Lung (tissue), 12 donors: ENCODE data around the gene SPNS2. TPM values are rescaled to one million over a fixed set of nuclear protein-coding genes. Genes with fewer than 3 reads are reported as not detected.

Source experiments
- ATAC-seq: fragments of 200-7000 bp; cut with Tn5 transposase; one replicate; pipeline ENCODE4 v1.9.1; 2020; ENCODE audit warnings: moderate number of reproducible peaks; ENCODE audit not compliant: insufficient read depth, low FRiP score
- DNase-seq, 3 donors: peaks; one replicate each; pipeline ENCODE4 v3.0.0-alpha.2; 2013 to 2017
- H3K27ac ChIP-seq, 2 donors: one replicate each; pipeline ENCODE4 v1.5.1; 2013; ENCODE audit warnings: mild to moderate bottlenecking in 2 of 2, moderate library complexity in 2 of 2, control low read depth in 1 of 2, inconsistent platforms in 1 of 2, low read depth in 1 of 2, low read length in 1 of 2
- H3K27me3 ChIP-seq, 3 donors: one replicate each; pipeline ENCODE4 v1.5.1; 2013; ENCODE audit warnings: low read length in 2 of 3; ENCODE audit not compliant: control insufficient read depth in 3 of 3, insufficient read depth in 3 of 3
- H3K36me3 ChIP-seq, 4 donors: one replicate each; pipeline ENCODE4 v1.5.1; 2013; ENCODE audit warnings: low read length in 4 of 4, mild to moderate bottlenecking in 1 of 4, moderate library complexity in 1 of 4; ENCODE audit not compliant: control insufficient read depth in 4 of 4, insufficient read depth in 4 of 4
- H3K4me1 ChIP-seq, 5 donors: one replicate each; pipeline ENCODE4 v1.5.1; 2013; ENCODE audit warnings: low read length in 5 of 5, mild to moderate bottlenecking in 2 of 5, moderate library complexity in 1 of 5; ENCODE audit not compliant: control insufficient read depth in 5 of 5, insufficient read depth in 5 of 5
- H3K4me3 ChIP-seq: one replicate; pipeline ENCODE4 v1.5.1; 2013; ENCODE audit warnings: mild to moderate bottlenecking, control low read depth, moderate library complexity
- H3K9ac ChIP-seq, 2 donors: one replicate each; pipeline ENCODE4 v1.5.1; 2013; ENCODE audit warnings: low read length in 2 of 2, control low read depth in 1 of 2; ENCODE audit not compliant: insufficient read depth in 1 of 2
- H3K9me3 ChIP-seq, 4 donors: one replicate each; pipeline ENCODE4 v1.5.1; 2013; ENCODE audit warnings: low read length in 3 of 4, mild to moderate bottlenecking in 1 of 4, moderate library complexity in 1 of 4; ENCODE audit not compliant: control insufficient read depth in 4 of 4, insufficient read depth in 3 of 4
- CTCF ChIP-seq: IDR thresholded peaks from 2 replicates; pipeline ENCODE4 v1.5.1; 2012; ENCODE audit warnings: mild to moderate bottlenecking; ENCODE audit errors: control extremely low read depth, extremely low read depth
- WGBS, 2 donors: extraction: QIAGEN DNeasy Blood & Tissue Kit; methylation state at CpG; one replicate each; pipeline ENCODE4 v1.1.7; 2013; 5-methylcytosine and 5-hydroxymethylcytosine counted together
- polyA plus RNA-seq, 2 donors: library from polyadenylated mRNA; stranded (reverse); fragments of 200-250 nt; gene quantifications; one replicate each; pipeline ENCODE4 v1.2.1, GENCODE V29; 2013
- total RNA-seq, 2 donors: library from RNA; depleted of rRNA in 1 of 2; stranded (reverse); fragments of >200 nt in 1 of 2; gene quantifications; one replicate each; pipeline ENCODE4 v1.2.1, GENCODE V29; 2014 to 2021
- donor health status: control.
- donor health status: control.
- donor health status: Bipolar disorder and iron deficiency.
- donor health status: healthy.
- donor health status: DM: yes; HTN: yes; CAD: no.

Gene SPNS2
- total and polyA plus RNA-seq, 4 donors, result 26.8 to 60.1 (median 42.5) TPM

DNA sequence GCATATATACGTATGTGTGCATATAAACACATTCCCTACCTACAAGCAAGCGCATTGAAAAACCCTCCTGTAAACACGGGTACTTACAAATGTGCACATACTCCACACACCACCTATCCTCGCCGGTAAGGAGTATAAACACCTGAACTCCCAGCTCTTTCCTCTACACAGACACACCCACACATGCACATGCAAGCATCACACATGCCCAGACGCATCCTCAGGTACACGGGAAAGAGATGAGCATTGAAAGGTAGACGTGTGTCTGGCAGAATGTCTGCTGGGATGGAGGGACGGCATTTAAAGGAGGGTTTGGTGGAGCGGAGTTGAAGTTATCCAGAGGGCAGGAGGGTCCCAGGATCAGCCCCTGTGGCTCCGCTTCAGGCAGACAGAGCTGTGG is 81.0 kb downstream of the SPNS2 start:
- Histone ChIP-seq H3K9me3 (peaks cover 0 to 2% (median 0%) of the 10 kb centered on the region in 4 donors), H3K36me3 (no peaks in the 10 kb centered on the region), H3K9ac (no peak overlapping the region), H3K4me3 (no peak overlapping the region), H3K4me1 (peaks cover 0 to 34% (median 7%) of the 10 kb centered on the region in 5 donors), H3K27ac (no peak overlapping the region), H3K27me3 (no peaks in the 10 kb centered on the region)
- no peak for ATAC-seq
- no peak for TF ChIP-seq CTCF
- no peak for DNase-seq
- 83 to 86% methylated on average over 11 of the region's 11 CpGs for WGBS, 2 donors

- Histone ChIP-seq H3K4me1 (peaks cover 0 to 40% (median 10%) of the 10 kb centered on the region in 5 donors), H3K36me3 (no peaks in the 10 kb centered on the region), H3K9me3 (peaks cover 0 to 2% (median 0%) of the 10 kb centered on the region in 4 donors), H3K27me3 (no peaks in the 10 kb centered on the region), H3K9ac (no peak overlapping the region), H3K4me3 (no peak overlapping the region), H3K27ac (no peak overlapping the region)
- ATAC-seq (no peak), DNase-seq (no peak)
- 56 to 60% methylated on average over 7 of the region's 7 CpGs for WGBS, 2 donors
- TF ChIP-seq CTCF, result no peak
These were observed 81.6 kb downstream of the SPNS2 start for GRCh38 chr17:4580291-4580690.

GRCh38 chr17:4582101-4582501 is 83.4 kb downstream of the SPNS2 start:
- TF ChIP-seq CTCF, result no peak
- Histone ChIP-seq H3K4me3 (no peak overlapping the region), H3K4me1 (peaks cover 0 to 41% (median 16%) of the 10 kb centered on the region in 5 donors), H3K9ac (no peak overlapping the region), H3K36me3 (no peaks in the 10 kb centered on the region), H3K27me3 (no peaks in the 10 kb centered on the region), H3K9me3 (peaks cover 0 to 2% (median 0%) of the 10 kb centered on the region in 4 donors), H3K27ac (no peak overlapping the region)
- WGBS, 2 donors, result 57 to 71% methylated on average over 7 of the region's 7 CpGs
- no peak for ATAC-seq
- DNase-seq, result no peak

GRCh38 chr17:4582691-4583090 is 84.0 kb downstream of the SPNS2 start:
- WGBS, 2 donors, result 83% methylated on average over 8 of the region's 8 CpGs
- no peak for TF ChIP-seq CTCF
- DNase-seq (no peak), ATAC-seq (no peak)
- Histone ChIP-seq H3K4me3 (no peak overlapping the region), H3K9ac (no peak overlapping the region), H3K9me3 (peaks cover 0 to 2% (median 0%) of the 10 kb centered on the region in 4 donors), H3K27me3 (no peaks in the 10 kb centered on the region), H3K4me1 (peaks cover 0 to 42% (median 15%) of the 10 kb centered on the region in 5 donors), H3K27ac (no peak overlapping the region), H3K36me3 (no peaks in the 10 kb centered on the region)
